Activated CD4-positive, CD25-positive, alpha-beta regulatory T cell treated with anti-CD3 and anti-CD28 coated beads, Interleukin-2, amount 50 U/mL, for 72 hours (primary cell): ENCODE measurements around the gene RRP1.

Experiments used
- DNase-seq: peaks from one replicate; pipeline ENCODE4 v3.0.0; 2021

Gene RRP1

GRCh38 chr21:43803558-43804300 is 14.4 kb downstream of the RRP1 start:
- DNase-seq: no peak

- no peak for DNase-seq
Observed at GRCh38 chr21:43805275-43805800, 16.0 kb downstream of the RRP1 start.

GRCh38 chr21:43806017-43806710 is 16.8 kb downstream of the RRP1 start:
- DNase-seq: no peak

- no peak for DNase-seq
Observed at GRCh38 chr21:43808367-43808766, 19.0 kb downstream of the RRP1 start.

GRCh38 chr21:43808832-43809251 is 19.5 kb downstream of the RRP1 start:
- DNase-seq: no peak

- no peak for DNase-seq
Observed at GRCh38 chr21:43809346-43809799, 20.0 kb downstream of the RRP1 start.

- DNase-seq: no peak
Observed at GRCh38 chr21:43809853-43810504, 20.6 kb downstream of the RRP1 start.

- peak; percentile 94 for DNase-seq
Observed at GRCh38 chr21:43810505-43811261, 21.3 kb downstream of the RRP1 start.

- DNase-seq: no peak
Observed at GRCh38 chr21:43811262-43812105, 22.1 kb downstream of the RRP1 start.

- DNase-seq: no peak
Observed at GRCh38 chr21:43812139-43812821, 22.9 kb downstream of the RRP1 start.

- DNase-seq: no peak
Observed at GRCh38 chr21:43812957-43813655, 23.7 kb downstream of the RRP1 start.

GRCh38 chr21:43813656-43813980 is 24.2 kb downstream of the RRP1 start:
- DNase-seq: no peak

GRCh38 chr21:43814215-43815106 is 25.1 kb downstream of the RRP1 start:
- no peak for DNase-seq

GRCh38 chr21:43815107-43815613 is 25.8 kb downstream of the RRP1 start:
- no peak for DNase-seq

GRCh38 chr21:43815991-43816390 is 26.6 kb downstream of the RRP1 start:
- no peak for DNase-seq

GRCh38 chr21:43816611-43817071 is 27.3 kb downstream of the RRP1 start:
- no peak for DNase-seq

GRCh38 chr21:43817157-43818086 is 28.0 kb downstream of the RRP1 start:
- no peak for DNase-seq

- DNase-seq: no peak
Observed at GRCh38 chr21:43818685-43819084, 29.3 kb downstream of the RRP1 start.
